GM08714 (cell line): ENCODE data around the gene COL25A1.
A peak's percentile ranks its signal among the peaks of the same experiment; 100 is the strongest.

Source experiments
- H3K4me3 ChIP-seq: fragments of 200-500 bp; sonication (Bioruptor generic); 2 replicates; pipeline ENCODE4 v1.5.1; 2014; ENCODE audit warnings: mild to moderate bottlenecking, low read length, inconsistent platforms
- ZNF274 ChIP-seq: IDR thresholded peaks from 2 replicates; pipeline ENCODE4 v1.6.1; 2012; ENCODE audit warnings: mild to moderate bottlenecking, low read depth, low read length

COL25A1 gene

DNA sequence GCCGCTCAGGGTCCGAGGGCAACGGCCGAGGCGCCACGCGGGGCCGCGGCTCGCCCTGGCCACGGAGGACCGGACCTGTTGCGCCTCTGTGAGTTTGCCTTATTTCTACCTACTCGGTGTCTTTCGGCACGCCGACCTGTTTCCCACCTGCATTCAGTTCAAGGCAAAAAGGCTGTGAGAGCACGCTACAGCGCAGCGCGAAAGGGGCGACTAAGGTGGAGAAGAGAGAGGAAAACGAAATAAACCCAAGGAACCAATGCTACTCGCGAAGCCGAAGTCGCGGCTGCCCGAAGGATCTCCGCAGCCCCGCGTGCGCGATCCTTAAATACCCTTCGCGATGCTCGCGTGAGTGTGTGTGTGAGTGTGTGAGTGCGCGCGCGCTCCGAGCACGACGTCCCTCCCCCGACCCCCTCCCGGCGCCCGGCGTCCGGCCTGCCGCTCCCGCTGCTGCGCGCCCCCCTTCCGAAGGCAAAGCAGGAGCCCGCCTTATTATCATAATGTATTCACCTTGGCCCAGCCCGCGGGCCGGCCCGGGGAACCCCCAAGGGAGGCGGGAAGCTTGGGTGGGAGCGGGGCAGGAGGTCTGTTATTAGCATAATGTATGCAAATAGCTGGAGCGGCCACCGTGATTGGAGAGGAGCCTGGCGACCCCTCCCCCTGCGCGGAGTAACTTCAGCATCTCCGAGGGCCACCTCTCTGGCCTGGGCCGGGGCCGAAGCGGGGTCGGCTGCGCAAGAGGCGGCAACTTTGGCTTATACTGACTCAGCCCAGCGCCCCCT, at the start of gene COL25A1:
Gene COL25A1 (minus strand): TSS at position 298 of the 779 bp plus-strand sequence.
- H3K4me3 ChIP-seq: peak within 1 kb of the TSS; percentile 62
- no peak for TF ChIP-seq ZNF274

DNA sequence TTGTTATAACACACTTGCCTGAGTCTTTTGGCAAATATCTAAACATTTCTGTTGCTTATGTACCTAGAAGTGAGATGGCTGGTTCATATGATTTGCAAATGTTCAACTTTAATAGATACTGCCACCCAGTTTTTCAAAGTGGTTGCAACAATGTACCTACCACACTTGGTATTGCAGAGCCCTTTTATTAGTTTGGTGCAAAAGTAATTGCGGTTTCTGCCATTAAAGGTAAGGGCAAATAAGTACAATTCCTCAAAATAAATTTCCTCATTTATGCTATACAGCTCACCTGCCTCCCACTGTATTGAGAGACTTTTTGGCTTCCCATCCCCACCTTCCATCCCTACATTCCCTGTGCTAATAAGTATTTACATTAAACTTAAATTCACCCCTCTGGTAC, 47.7 kb upstream of the COL25A1 start:
- TF ChIP-seq ZNF274: no peak
- no peak overlapping the region for H3K4me3 ChIP-seq

DNA sequence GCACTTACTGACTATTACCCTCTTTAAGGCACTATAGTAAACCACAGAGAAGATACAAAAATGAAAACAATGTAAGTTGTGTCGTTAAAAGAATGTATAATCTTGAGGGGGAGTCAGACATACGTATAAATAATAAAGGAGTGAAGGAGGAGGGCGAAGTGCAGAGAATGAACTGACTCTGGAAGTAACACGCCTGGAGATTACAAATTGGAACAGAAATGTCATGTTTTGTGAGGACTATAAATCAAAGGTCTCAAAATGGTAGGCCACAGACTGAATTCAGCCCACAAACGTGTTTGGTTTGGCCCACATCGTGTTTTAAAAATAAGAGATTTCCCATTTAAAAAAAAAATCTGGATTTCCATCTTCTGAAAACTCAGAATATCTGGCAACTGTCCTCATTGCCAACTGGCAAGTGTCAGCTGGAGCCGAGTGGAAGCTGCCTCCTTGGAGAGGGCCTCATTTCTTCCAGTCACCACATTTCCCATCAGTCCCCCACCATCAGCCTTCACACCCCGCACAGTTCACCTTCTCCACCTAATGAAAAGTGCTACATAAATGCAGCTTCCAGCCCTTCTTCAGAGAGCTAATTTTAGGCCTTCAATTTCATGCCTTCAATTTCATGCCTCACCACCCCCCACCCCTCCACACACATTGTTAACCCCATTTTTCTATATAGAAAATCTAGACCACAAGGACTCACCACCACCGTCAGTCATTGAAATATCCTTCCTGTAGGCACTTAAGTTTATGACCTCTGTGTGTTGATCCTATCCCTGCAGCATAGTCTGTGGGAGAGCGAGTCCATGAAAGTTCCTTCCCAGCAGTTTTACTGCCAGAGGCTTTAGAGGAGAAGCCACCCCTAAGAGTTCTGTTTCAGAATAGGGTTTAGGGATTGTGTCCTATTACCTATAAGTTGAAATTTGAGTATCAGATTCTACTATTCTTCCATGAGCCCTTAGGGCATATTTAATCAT, 32.0 kb upstream of the COL25A1 start:
- no peak for TF ChIP-seq ZNF274
- H3K4me3 ChIP-seq: no peak overlapping the region

DNA sequence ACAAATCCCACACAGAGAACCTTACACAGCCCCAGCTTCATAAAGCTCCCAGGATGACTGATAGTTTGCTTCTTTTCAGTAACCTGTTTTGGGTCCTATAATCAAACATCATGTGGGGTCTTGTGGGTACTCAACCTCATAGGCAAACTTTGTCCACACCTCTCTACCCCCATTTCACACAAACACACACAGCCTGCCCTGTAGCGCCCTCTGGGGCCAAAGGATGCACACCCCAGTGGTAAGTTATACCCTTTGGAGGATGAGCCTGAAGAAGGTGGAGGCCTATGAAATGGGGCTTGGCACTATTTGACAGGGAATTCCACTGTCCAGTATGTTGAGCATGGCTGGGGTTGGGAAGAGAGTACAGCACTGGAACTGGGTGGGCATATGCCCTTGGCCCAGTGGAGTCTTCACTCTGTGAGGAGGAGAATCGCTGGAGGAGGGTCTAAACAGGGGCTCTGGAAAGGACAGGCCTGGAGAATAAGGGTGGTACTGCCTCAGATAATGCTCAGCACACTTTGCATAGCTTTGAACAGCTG, 30.5 kb upstream of the COL25A1 start:
- no peak for TF ChIP-seq ZNF274
- no peak overlapping the region for H3K4me3 ChIP-seq

DNA sequence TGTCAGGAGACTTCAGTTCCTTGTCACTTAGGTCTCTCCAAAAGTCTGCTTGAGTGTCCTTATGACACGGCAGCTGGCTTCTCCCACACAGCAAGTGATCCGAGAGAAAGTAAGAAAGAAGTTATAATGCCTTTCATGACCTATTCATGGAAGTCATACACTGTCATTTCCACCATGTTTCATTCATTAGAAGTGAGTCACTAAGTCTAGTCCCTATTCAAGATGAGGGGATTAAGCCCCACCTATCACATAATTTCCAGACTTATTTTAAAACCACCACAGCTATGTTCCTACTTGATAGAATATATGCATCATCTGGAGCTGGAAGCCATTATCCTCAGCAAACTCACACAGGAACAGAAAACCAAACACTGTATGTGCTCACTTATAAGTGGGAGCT, 25.2 kb upstream of the COL25A1 start:
- no peak overlapping the region for H3K4me3 ChIP-seq
- TF ChIP-seq ZNF274: no peak

DNA sequence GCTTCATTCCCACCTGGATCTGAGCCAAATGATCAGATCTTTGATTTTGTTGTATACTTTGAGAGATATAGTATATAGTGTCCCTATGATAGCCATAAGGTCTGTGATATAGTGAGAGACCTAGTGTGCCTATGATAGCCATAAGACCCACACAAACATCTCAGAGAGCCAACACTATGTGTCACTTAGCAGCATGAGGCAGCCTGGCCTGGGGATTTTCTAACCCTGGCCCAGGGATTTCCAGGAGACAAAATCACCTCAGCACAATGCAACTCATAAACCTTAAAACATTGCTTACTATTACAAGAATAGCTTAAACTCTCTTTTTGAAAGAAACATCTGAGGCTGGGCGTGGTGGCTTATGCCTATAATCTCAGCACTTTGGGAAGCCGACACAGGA, 23.2 kb upstream of the COL25A1 start:
- no peak for TF ChIP-seq ZNF274
- H3K4me3 ChIP-seq: no peak overlapping the region

DNA sequence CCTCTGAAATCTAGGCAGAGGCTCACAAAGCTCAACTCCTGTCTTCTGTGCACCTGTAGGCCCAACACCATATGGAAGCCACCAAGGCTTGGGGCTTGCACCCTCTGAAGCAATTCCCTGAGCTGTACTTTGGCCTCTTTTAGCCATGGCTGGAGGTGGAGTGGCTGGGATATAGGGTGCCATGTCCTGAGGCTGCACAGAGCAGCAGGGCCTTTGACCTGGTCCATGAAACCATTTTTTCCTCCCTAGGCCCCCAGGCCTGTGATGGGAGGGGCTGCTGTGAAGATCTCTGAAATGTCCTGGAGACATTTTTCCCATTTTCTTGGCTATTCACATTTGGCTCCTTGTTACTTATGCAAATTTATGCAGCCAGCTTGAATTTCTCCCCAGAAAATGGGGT, 20.9 kb upstream of the COL25A1 start:
- no peak for TF ChIP-seq ZNF274
- no peak overlapping the region for H3K4me3 ChIP-seq

DNA sequence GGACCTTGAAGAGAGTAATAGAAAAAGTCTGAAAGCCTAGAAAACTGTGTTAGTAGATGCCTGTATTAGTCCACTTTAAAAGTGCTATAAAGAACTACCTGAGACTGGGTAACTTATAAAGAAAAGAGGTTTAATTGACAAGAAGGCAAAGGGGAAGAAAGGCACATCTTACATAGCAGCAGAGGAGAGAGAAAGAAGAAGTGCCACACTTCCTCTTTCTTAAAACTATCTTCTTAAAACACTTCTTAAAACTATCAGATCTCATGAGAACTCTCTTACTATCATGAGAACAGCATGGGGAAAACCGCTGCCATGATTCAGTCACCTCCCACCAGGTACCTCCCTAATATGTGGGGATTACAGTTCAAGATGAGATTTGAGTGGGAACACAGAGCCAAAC, 18.8 kb upstream of the COL25A1 start:
- no peak for TF ChIP-seq ZNF274
- H3K4me3 ChIP-seq: no peak overlapping the region

DNA sequence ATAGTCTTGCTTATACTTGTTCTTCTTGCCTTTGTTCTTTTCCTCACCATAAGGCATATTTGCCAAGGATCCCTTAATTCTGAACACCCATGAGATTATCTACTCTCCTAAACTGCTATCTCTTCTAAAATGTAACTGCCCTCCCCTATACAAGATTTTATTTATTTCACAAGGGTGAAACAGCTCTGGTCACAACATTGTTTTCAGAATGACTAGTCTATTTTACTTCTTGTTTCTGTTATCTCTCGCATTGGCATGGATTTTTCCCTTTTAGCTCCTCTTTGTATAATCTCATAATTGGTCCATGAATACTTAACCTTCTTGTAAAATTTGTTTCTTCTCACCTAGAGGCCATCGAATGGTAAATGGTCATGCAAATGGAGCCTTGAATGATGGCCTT, 17.2 kb upstream of the COL25A1 start:
- no peak for TF ChIP-seq ZNF274
- H3K4me3 ChIP-seq: no peak overlapping the region

DNA sequence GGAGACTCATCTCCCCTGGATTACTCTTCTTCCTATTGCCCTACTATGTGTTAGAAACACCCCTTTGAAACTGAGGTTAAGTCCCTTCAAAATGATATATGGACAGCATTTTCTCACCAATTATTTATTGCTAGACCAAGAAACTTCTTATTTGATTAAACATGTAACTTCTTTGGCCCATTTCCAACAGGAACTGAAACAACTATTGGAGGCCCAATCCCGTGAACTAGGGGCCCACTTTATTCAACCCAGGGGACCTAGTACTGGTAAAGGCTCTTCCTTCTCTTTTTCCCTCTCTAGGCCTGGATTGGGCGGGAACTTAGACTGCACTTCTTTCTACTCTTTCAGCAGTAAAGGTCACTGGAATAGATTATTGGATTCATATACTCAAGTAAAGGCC, 16.7 kb upstream of the COL25A1 start:
- no peak for TF ChIP-seq ZNF274
- H3K4me3 ChIP-seq: no peak overlapping the region

DNA sequence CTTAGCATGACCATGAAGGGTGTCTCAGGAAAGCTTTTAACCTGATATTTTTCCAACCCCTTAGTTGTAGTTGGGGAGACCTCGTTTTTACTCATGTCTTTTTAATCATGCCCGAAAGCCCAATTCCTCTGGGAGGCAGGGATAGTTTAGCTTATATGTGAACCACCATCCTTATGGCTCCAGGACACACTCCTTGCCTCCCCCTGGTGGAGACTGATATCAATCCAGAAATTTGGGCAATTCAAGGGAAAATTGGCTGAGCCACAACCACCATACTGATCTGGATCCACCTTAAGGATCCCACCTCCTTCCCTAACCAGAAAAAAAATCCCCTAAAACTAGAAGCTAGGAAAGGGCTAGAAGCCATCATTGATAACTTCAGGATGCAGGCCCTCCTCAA, 13.4 kb upstream of the COL25A1 start:
- no peak overlapping the region for H3K4me3 ChIP-seq
- TF ChIP-seq ZNF274: no peak

DNA sequence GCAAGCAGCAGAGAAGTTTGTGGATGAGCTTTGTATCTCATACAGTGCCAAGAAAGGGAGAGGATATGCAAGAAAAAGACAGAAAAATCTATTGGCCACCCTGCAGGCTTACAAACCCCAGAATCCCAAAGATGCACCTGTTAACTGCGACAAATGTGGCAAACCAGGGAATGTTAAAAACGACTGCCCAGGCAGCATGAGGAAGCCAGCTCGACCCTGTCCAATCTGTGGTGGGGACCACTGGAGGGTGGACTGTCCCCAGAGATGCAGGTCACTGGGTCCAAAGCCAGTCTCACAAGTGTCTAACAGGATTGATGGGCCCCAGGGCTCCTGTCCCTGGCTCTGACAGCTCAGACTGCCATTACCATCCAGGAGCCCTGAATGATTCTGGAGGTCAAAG, 12.9 kb upstream of the COL25A1 start:
- H3K4me3 ChIP-seq: no peak overlapping the region
- TF ChIP-seq ZNF274: no peak

DNA sequence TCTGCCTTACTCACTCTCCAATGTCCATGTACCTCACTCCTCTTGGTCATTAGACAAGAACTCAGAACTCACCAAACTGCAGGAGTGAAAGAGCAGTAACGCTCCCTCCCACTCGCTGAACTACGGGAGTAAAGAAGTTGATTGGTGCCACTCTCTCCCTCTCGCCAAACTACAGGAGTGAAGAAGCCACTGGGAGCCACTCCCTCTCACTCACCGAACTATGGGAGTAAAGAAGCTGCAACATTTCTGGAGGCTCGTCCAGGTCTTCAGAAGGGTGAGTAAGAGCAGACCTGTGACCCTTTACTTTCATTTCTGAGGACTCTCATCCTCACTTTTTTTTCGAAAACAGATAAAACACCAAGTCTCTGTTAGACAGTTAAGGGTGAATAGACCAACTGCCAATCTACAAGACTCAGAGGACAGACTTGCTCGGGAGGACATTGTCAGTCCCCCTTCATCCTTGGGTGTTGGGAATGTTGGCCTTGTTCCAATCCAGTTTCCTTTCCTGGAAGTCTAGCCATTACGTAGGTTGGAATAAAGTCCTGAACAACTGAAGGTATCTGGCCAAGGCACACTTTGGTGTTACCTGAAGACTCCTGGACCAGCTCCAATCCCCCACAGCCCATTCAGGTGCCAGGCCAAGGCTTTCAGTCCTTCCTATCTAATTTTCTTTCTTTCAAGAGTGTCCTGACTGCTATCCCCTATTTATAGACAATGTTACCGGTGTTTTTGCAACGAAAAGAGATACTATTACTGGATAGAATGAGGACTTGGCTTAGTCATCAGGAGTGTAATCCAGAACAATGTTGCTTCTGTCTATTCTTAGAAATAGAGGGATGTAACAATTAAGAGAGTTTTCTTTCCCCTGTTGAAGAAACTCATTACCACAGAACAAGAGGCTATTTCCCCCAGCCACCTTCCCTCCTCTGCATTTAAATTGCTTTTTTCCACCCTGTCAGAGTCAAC, 11.0 kb upstream of the COL25A1 start:
- no peak overlapping the region for H3K4me3 ChIP-seq
- TF ChIP-seq ZNF274: no peak

DNA sequence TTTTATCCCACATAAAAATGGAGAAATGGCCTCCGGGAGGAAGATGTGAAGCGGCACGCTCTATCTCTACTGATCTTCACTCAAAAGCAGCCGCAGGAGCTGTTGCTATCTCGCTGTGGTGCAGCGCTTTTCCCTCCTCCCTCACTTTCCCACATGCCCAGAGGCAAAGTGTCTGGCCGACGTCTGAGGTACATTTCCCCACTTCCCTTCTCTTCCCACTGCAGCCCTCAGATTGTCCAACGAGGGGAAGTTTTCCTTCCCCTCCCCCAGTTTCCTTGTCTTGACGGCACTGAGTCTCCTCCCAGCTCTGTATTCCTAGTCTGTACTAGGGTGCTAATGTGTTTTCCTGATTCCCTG, 660 bp upstream of the COL25A1 start:
- peak overlapping the region; percentile 62; the same call in 1 of the 2 replicates for H3K4me3 ChIP-seq
- TF ChIP-seq ZNF274: no peak
